Small intestine (tissue), 7 donors: ENCODE measurements around the gene HUS1. TPM values are rescaled to one million over a fixed set of nuclear protein-coding genes. Genes with fewer than 3 reads are reported as not detected.
A peak's percentile ranks its signal among the peaks of the same experiment; 100 is the strongest.

ENCODE experiments used
- DNase-seq, 2 donors: peaks; one replicate each; pipeline versions ENCODE4 v3.0.0 to v3.0.0-alpha.2; 2013
- FAIRE-seq: peaks from 2 replicates; lab custom pipeline; 2012; peaks lifted over from hg19 to GRCh38; lab: Jason Lieb, UNC
- H3K27ac ChIP-seq, 3 donors: one replicate each; pipeline ENCODE4 v1.5.1; 2013; ENCODE audit warnings: low read length in 2 of 3, mild to moderate bottlenecking in 2 of 3, control low read depth in 1 of 3, inconsistent platforms in 1 of 3, low read depth in 1 of 3, moderate library complexity in 1 of 3
- H3K27me3 ChIP-seq, 3 donors: one replicate each; pipeline ENCODE4 v1.6.1; 2013; ENCODE audit warnings: low read length in 3 of 3, inconsistent platforms in 1 of 3; ENCODE audit not compliant: control insufficient read depth in 3 of 3, insufficient read depth in 3 of 3
- H3K36me3 ChIP-seq, 3 donors: one replicate each; pipeline ENCODE4 v1.6.1; 2013; ENCODE audit warnings: low read length in 3 of 3, inconsistent platforms in 1 of 3, low read depth in 1 of 3, mild to moderate bottlenecking in 1 of 3, moderate library complexity in 1 of 3; ENCODE audit not compliant: control insufficient read depth in 3 of 3, insufficient read depth in 2 of 3
- H3K4me1 ChIP-seq, 3 donors: one replicate each; pipeline ENCODE4 v1.6.1; 2013; ENCODE audit warnings: low read length in 2 of 3, inconsistent platforms in 1 of 3, low read depth in 1 of 3, mild to moderate bottlenecking in 1 of 3, moderate library complexity in 1 of 3; ENCODE audit not compliant: control insufficient read depth in 3 of 3, insufficient read depth in 2 of 3
- H3K4me3 ChIP-seq, 3 donors: one replicate each; pipeline ENCODE4 v1.5.1; 2013; ENCODE audit warnings: low read length in 3 of 3, control low read depth in 1 of 3, inconsistent platforms in 1 of 3, low read depth in 1 of 3, mild to moderate bottlenecking in 1 of 3, moderate library complexity in 1 of 3
- H3K9me3 ChIP-seq, 2 donors: one replicate each; pipeline ENCODE4 v1.6.1; 2013; ENCODE audit warnings: low read depth in 1 of 2, low read length in 1 of 2; ENCODE audit not compliant: control insufficient read depth in 2 of 2, insufficient read depth in 1 of 2
- WGBS, 3 donors: extraction: QIAGEN DNeasy Blood & Tissue Kit; methylation state at CpG; one replicate each; pipeline ENCODE4 v1.1.7; 2013; 5-methylcytosine and 5-hydroxymethylcytosine counted together
- polyA plus RNA-seq, 4 donors: library from polyadenylated mRNA; stranded (reverse) in 3 of 4; unstranded in 1 of 4; fragments of 200-250 nt in 3 of 4; fragments of 120-200 nt in 1 of 4; gene quantifications; one replicate each; pipeline versions ENCODE4 v1.2.1 to v1.2.3, GENCODE V29; 2013
- donor health status: healthy with polysubstance abuse.
- donor health status: control.
- donor health status: control.
- donor health status: Bipolar disorder and iron deficiency.
- donor health status: healthy.

The HUS1 gene
- polyA plus RNA-seq, 4 donors: 9.5 to 21.0 (median 11.9) TPM

GRCh38 chr7:47970761-47971160 lies 8.7 kb downstream of the HUS1 start:
- H3K27me3 ChIP-seq: no peaks in the 10 kb centered on the region

GRCh38 chr7:47968847-47969774 lies 10.3 kb downstream of the HUS1 start:
- peak; percentile 51 to 70 for DNase-seq
- peaks cover 20 to 54% (median 23%) of the 10 kb centered on the region in 3 donors for H3K36me3 ChIP-seq

More at GRCh38 chr7:47970761-47971160, 8.7 kb downstream of the HUS1 start:
- Histone ChIP-seq H3K9me3 (no peaks in the 10 kb centered on the region), H3K36me3 (peaks cover 20 to 54% (median 20%) of the 10 kb centered on the region in 3 donors), H3K27ac (peak overlapping the region in 2 of 3 donors; percentile 41 to 63), H3K4me1 (peaks cover 2 to 7% (median 2%) of the 10 kb centered on the region in 3 donors), H3K4me3 (no peak overlapping the region)
- no peak for FAIRE-seq
- WGBS, 3 donors: 17 to 32% (median 26%) methylated on average over 1 of the region's 1 CpG
- DNase-seq: peak; percentile 42 to 57

GRCh38 chr7:47967708-47968107 lies 11.7 kb downstream of the HUS1 start:
- Histone ChIP-seq H3K36me3 (peaks cover 13 to 53% (median 23%) of the 10 kb centered on the region in 3 donors), H3K27ac (no peak overlapping the region), H3K27me3 (no peaks in the 10 kb centered on the region), H3K9me3 (no peaks in the 10 kb centered on the region), H3K4me3 (no peak overlapping the region), H3K4me1 (peaks cover 2 to 7% (median 2%) of the 10 kb centered on the region in 3 donors)
- DNase-seq: no peak
- WGBS, 3 donors: 83 to 97% (median 95%) methylated on average over 2 of the region's 2 CpGs
- FAIRE-seq: no peak

More at GRCh38 chr7:47968847-47969774, 10.3 kb downstream of the HUS1 start:
- FAIRE-seq: no peak
- no peaks in the 10 kb centered on the region for H3K27me3 ChIP-seq
- 54 to 62% (median 57%) methylated on average over 5 of the region's 5 CpGs for WGBS, 3 donors
- no peaks in the 10 kb centered on the region for H3K9me3 ChIP-seq
- no peak overlapping the region for H3K27ac ChIP-seq
- no peak overlapping the region for H3K4me3 ChIP-seq
- peaks cover 2 to 7% (median 2%) of the 10 kb centered on the region in 3 donors for H3K4me1 ChIP-seq

GRCh38 chr7:47967123-47967522 lies 12.3 kb downstream of the HUS1 start:
- H3K27me3 ChIP-seq: no peaks in the 10 kb centered on the region
- no peak overlapping the region for H3K27ac ChIP-seq
- no peak for DNase-seq
- FAIRE-seq: no peak
- WGBS, 3 donors: 92 to 97% (median 95%) methylated on average over 5 of the region's 5 CpGs
- H3K36me3 ChIP-seq: peaks cover 13 to 56% (median 23%) of the 10 kb centered on the region in 3 donors
- no peaks in the 10 kb centered on the region for H3K9me3 ChIP-seq
- H3K4me1 ChIP-seq: peaks cover 2 to 7% (median 4%) of the 10 kb centered on the region in 3 donors
- no peak overlapping the region for H3K4me3 ChIP-seq

GRCh38 chr7:47965456-47965855 lies 14.0 kb downstream of the HUS1 start:
- Histone ChIP-seq H3K36me3 (peaks cover 13 to 61% (median 25%) of the 10 kb centered on the region in 3 donors), H3K9me3 (no peaks in the 10 kb centered on the region), H3K4me3 (no peak overlapping the region), H3K27me3 (no peaks in the 10 kb centered on the region), H3K27ac (no peak overlapping the region), H3K4me1 (peaks cover 0 to 3% (median 2%) of the 10 kb centered on the region in 3 donors)
- whole genome bisulfite sequencing, 3 donors: 89 to 93% (median 90%) methylated on average over 5 of the region's 5 CpGs
- DNase-seq (no peak), FAIRE-seq (no peak)

GRCh38 chr7:47962262-47962661 lies 17.2 kb downstream of the HUS1 start:
- 20 to 66% (median 35%) methylated on average over 3 of the region's 3 CpGs for WGBS, 3 donors
- Histone ChIP-seq H3K36me3 (peaks cover 13 to 52% (median 26%) of the 10 kb centered on the region in 3 donors), H3K9me3 (no peaks in the 10 kb centered on the region), H3K4me3 (no peak overlapping the region), H3K27ac (no peak overlapping the region), H3K4me1 (peaks cover 0 to 2% (median 0%) of the 10 kb centered on the region in 3 donors), H3K27me3 (no peaks in the 10 kb centered on the region)
- DNase-seq: peak in 1 of 2 donors; percentile 87
- no peak for FAIRE-seq

GRCh38 chr7:47957156-47957555 lies 22.3 kb downstream of the HUS1 start:
- Histone ChIP-seq H3K4me3 (no peak overlapping the region), H3K27me3 (no peaks in the 10 kb centered on the region), H3K36me3 (peaks cover 0 to 21% (median 7%) of the 10 kb centered on the region in 3 donors), H3K9me3 (no peaks in the 10 kb centered on the region), H3K27ac (no peak overlapping the region), H3K4me1 (no peaks in the 10 kb centered on the region)
- DNase-seq (no peak), FAIRE-seq (no peak)
- 77 to 87% (median 78%) methylated on average over 6 of the region's 6 CpGs for WGBS, 3 donors

GRCh38 chr7:47956220-47956619 lies 23.2 kb downstream of the HUS1 start:
- Histone ChIP-seq H3K36me3 (peaks cover 0 to 14% (median 5%) of the 10 kb centered on the region in 3 donors), H3K4me3 (no peak overlapping the region), H3K27me3 (no peaks in the 10 kb centered on the region), H3K9me3 (no peaks in the 10 kb centered on the region), H3K4me1 (no peaks in the 10 kb centered on the region), H3K27ac (no peak overlapping the region)
- 87 to 89% (median 87%) methylated on average over 6 of the region's 6 CpGs for WGBS, 3 donors
- FAIRE-seq: no peak
- no peak for DNase-seq
